Smooth muscle cell (in vitro differentiated cells): ENCODE results near the gene FATE1. TPM values are rescaled to one million over a fixed set of nuclear protein-coding genes. Genes with fewer than 3 reads are reported as not detected.

Experiments used
- DNase-seq: peaks from one replicate; lab custom pipeline; 2025; ENCODE audit not compliant: unreplicated experiment; lab: John Stamatoyannopoulos, UW
- H2AFZ ChIP-seq: fragments of 200-600 bp; sonication (generic); 2 replicates; pipeline ENCODE4 v1.6.0; 2016; ENCODE audit warnings: antibody characterized with exemption, low read depth, mild to moderate bottlenecking
- H3F3A ChIP-seq: fragments of 200-600 bp; sonication (generic); 2 replicates; pipeline ENCODE4 v1.6.0; 2017; ENCODE audit warnings: antibody characterized with exemption, low read depth
- H3K27ac ChIP-seq: fragments of 200-600 bp; sonication (generic); 2 replicates; pipeline ENCODE4 v1.5.1; 2016; ENCODE audit warnings: low read depth, mild to moderate bottlenecking
- H3K27me3 ChIP-seq: fragments of 200-600 bp; sonication (generic); 2 replicates; pipeline ENCODE4 v1.6.1; 2016; ENCODE audit warnings: low read depth, mild to moderate bottlenecking
- H3K36me3 ChIP-seq: fragments of 200-600 bp; sonication (generic); 2 replicates; pipeline ENCODE4 v1.5.1; 2016; ENCODE audit warnings: low read depth
- H3K4me1 ChIP-seq: fragments of 200-600 bp; sonication (generic); 2 replicates; pipeline ENCODE4 v1.5.1; 2016; ENCODE audit warnings: low read depth
- H3K4me2 ChIP-seq: fragments of 200-600 bp; sonication (generic); 2 replicates; pipeline ENCODE4 v1.6.0; 2016; ENCODE audit warnings: mild to moderate bottlenecking
- H3K4me3 ChIP-seq: fragments of 200-600 bp; sonication (generic); 2 replicates; pipeline ENCODE4 v1.5.1; 2016; ENCODE audit warnings: mild to moderate bottlenecking
- H3K79me2 ChIP-seq: fragments of 200-600 bp; sonication (generic); 2 replicates; pipeline ENCODE4 v1.6.0; 2016; ENCODE audit warnings: low read depth, mild to moderate bottlenecking
- H3K9ac ChIP-seq: fragments of 200-600 bp; sonication (generic); 2 replicates; pipeline ENCODE4 v1.6.0; 2016; ENCODE audit warnings: low read depth
- H3K9me3 ChIP-seq: fragments of 200-600 bp; sonication (generic); replicated peaks from 2 replicates; pipeline ENCODE4 v1.5.1; 2016; ENCODE audit warnings: low read depth
- H4K20me1 ChIP-seq: fragments of 200-600 bp; sonication (generic); 2 replicates; pipeline ENCODE4 v1.6.0; 2016; ENCODE audit warnings: low read depth
- CTCF ChIP-seq: fragments of 200-600 bp; sonication (generic); IDR thresholded peaks from 2 replicates; pipeline ENCODE4 v1.5.1; 2017; ENCODE audit warnings: borderline replicate concordance, mild to moderate bottlenecking, antibody characterized with exemption; ENCODE audit not compliant: insufficient read depth, poor library complexity, severe bottlenecking
- WGBS: methylation state at CpG from one replicate; pipeline ENCODE4 v1.1.7; 2016; ENCODE audit warnings: low lambda C conversion rate; 5-methylcytosine and 5-hydroxymethylcytosine counted together
- polyA plus RNA-seq: library from polyadenylated mRNA; unstranded; fragments of >200 nt; fragmentation: Nextera tagmentation; extraction: Ambion mirVana; gene quantifications from 2 replicates; pipeline ENCODE4 v1.2.1, GENCODE V29; 2016
- total RNA-seq: library from RNA; depleted of rRNA; stranded (reverse); fragments of >200 nt; gene quantifications from 2 replicates; pipeline ENCODE4 v1.2.3, GENCODE V29; 2014

The FATE1 gene
- total and polyA plus RNA-seq, 2 experiments from 2014 or later, result not detected

- peak; percentile 78 for TF ChIP-seq CTCF
- 35% methylated on average over 21 of the region's 22 CpGs for WGBS
- Histone ChIP-seq H3K27ac (peak overlapping the region; percentile 27), H3K27me3 (no peaks in the 10 kb centered on the region), H3K4me1 (no peaks in the 10 kb centered on the region), H3K79me2 (no peaks in the 10 kb centered on the region), H3K4me3 (no peak overlapping the region), H3K36me3 (no peaks in the 10 kb centered on the region), H4K20me1 (no peaks in the 10 kb centered on the region), H3K4me2 (peak overlapping the region; percentile 17), H2AFZ (no peak overlapping the region), H3K9ac (no peak overlapping the region), H3K9me3 (no peaks in the 10 kb centered on the region), H3F3A (no peaks in the 10 kb centered on the region)
- peak; percentile 1 for DNase-seq
Observed at GRCh38 chrX:151753313-151754046, 37.6 kb downstream of the FATE1 start.

- peak overlapping the region; percentile 27 for H3K27ac ChIP-seq
- no peak overlapping the region for H2AFZ ChIP-seq
- H3K36me3 ChIP-seq, result no peaks in the 10 kb centered on the region
- H4K20me1 ChIP-seq, result no peaks in the 10 kb centered on the region
- no peak overlapping the region for H3K9ac ChIP-seq
- no peak for TF ChIP-seq CTCF
- H3K79me2 ChIP-seq, result no peaks in the 10 kb centered on the region
- no peaks in the 10 kb centered on the region for H3K4me1 ChIP-seq
- H3K4me3 ChIP-seq, result no peak overlapping the region
- H3K27me3 ChIP-seq, result no peaks in the 10 kb centered on the region
- 50% methylated on average over 6 of the region's 6 CpGs for WGBS
- peak overlapping the region; percentile 17 for H3K4me2 ChIP-seq
- H3F3A ChIP-seq, result no peaks in the 10 kb centered on the region
- H3K9me3 ChIP-seq, result no peaks in the 10 kb centered on the region
- no peak for DNase-seq
Observed at GRCh38 chrX:151754047-151754429, 38.2 kb downstream of the FATE1 start.

- no peak for DNase-seq
- H3K9me3 ChIP-seq, result no peaks in the 10 kb centered on the region
- H2AFZ ChIP-seq, result no peak overlapping the region
- WGBS, result 85% methylated on average over 11 of the region's 11 CpGs
- TF ChIP-seq CTCF, result no peak
- no peaks in the 10 kb centered on the region for H3F3A ChIP-seq
- no peaks in the 10 kb centered on the region for H3K27me3 ChIP-seq
- H3K79me2 ChIP-seq, result no peaks in the 10 kb centered on the region
- H3K9ac ChIP-seq, result no peak overlapping the region
- H3K4me2 ChIP-seq, result no peak overlapping the region
- no peaks in the 10 kb centered on the region for H3K4me1 ChIP-seq
- H3K4me3 ChIP-seq, result no peak overlapping the region
- no peaks in the 10 kb centered on the region for H3K36me3 ChIP-seq
- no peaks in the 10 kb centered on the region for H4K20me1 ChIP-seq
- no peak overlapping the region for H3K27ac ChIP-seq
Observed at GRCh38 chrX:151754641-151755215, 38.9 kb downstream of the FATE1 start.
